Activated CD8-positive, alpha-beta T cell treated with anti-CD3 and anti-CD28 coated beads for 36 hours (primary cell): ENCODE data around the gene ZNF335. TPM values are rescaled to one million over a fixed set of nuclear protein-coding genes. Genes with fewer than 3 reads are reported as not detected.
"Not testable (repeated sequence)": the region's sequence is repeated elsewhere in the genome, so short reads cannot be mapped to it uniquely, and the experiment has no call there.

ENCODE experiments used
- ATAC-seq: fragments of 200-7000 bp; cut with Tn5 transposase; one replicate; pipeline ENCODE4 v1.10.0; 2021; ENCODE audit warnings: mild to moderate bottlenecking, moderate library complexity
- CTCF ChIA-PET: fragments of 350-600 bp; sonication (Branson Sonifier 250); formaldehyde crosslinking; loops from one replicate; lab custom pipeline; 2021; ENCODE audit warnings: antibody characterized with exemption; lab: Charles Lee
- POLR2A ChIA-PET: fragments of 350-600 bp; sonication (Branson Sonifier 250); formaldehyde crosslinking; loops from one replicate; lab custom pipeline; 2021; ENCODE audit warnings: antibody characterized with exemption; lab: Charles Lee
- DNase-seq: peaks from one replicate; pipeline ENCODE4 v3.0.0-alpha.2; 2020
- H3K27ac Mint-ChIP-seq: one replicate; pipeline ENCODE4 v1.8.0; 2021; ENCODE audit warnings: mild to moderate bottlenecking, mixed read lengths
- H3K27me3 Mint-ChIP-seq: one replicate; pipeline ENCODE4 v1.8.0; 2021; ENCODE audit warnings: mixed read lengths
- H3K36me3 Mint-ChIP-seq: one replicate; pipeline ENCODE4 v1.8.0; 2021; ENCODE audit warnings: low read depth, mixed read lengths
- H3K4me1 Mint-ChIP-seq: one replicate; pipeline ENCODE4 v1.8.0; 2021; ENCODE audit warnings: low read depth, mixed read lengths
- H3K4me3 Mint-ChIP-seq: one replicate; pipeline ENCODE4 v1.8.0; 2021; ENCODE audit warnings: mild to moderate bottlenecking, moderate library complexity, mixed read lengths
- H3K9me3 Mint-ChIP-seq: one replicate; pipeline ENCODE4 v1.8.0; 2021; ENCODE audit warnings: mixed read lengths
- intact Hi-C: fragments of 100-400 bp; cut with micrococcal nuclease; formaldehyde crosslinking; loops from one replicate; pipeline ENCODE4 v1.10.0; 2022
- total RNA-seq, 2 experiments: library from RNA; stranded (reverse); gene quantifications; one replicate each; pipeline ENCODE4 v1.2.3, GENCODE V29; 2021
- TF ChIP-seq, protein P1 (sequence below): fragments of 200-600 bp; IDR thresholded peaks from one replicate; pipeline ENCODE4 v1.8.0; 2022; ENCODE audit warnings: antibody characterized with exemption, mild to moderate bottlenecking

ZNF335 gene
- total RNA-seq, 2 experiments from 2014 or later = 27.0 to 28.8 TPM

DNA sequence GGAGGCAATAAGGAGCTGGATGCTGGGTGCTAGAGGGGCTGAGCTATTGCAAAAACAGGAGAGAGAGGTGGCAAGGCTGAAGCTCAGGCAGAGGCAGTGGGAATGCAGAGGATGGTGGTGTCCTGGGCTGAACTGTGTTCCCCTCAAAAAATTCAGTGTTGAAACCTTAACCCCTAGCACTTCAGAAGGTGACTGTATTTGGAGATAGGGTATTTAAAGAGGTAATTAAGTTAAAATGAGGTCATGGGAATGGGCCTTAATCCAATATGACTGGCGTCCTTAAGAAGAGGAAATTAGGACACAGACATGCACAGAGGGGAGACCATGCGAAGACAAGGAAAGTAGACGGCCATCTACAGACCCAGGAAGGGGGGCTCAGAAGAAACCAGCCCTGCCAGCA is 25.2 kb upstream of the ZNF335 start:
- CTCF ChIA-PET = interaction anchor here (0.9 to 6.3 kb wide), 3 partner anchors 10 to 16 kb away, joined by 3 to 71 read pairs (median 33); no protein-coding TSS in a partner anchor
- POLR2A ChIA-PET = no interaction called here
- H3K36me3 Mint-ChIP-seq = no peaks in the 10 kb centered on the region

DNA sequence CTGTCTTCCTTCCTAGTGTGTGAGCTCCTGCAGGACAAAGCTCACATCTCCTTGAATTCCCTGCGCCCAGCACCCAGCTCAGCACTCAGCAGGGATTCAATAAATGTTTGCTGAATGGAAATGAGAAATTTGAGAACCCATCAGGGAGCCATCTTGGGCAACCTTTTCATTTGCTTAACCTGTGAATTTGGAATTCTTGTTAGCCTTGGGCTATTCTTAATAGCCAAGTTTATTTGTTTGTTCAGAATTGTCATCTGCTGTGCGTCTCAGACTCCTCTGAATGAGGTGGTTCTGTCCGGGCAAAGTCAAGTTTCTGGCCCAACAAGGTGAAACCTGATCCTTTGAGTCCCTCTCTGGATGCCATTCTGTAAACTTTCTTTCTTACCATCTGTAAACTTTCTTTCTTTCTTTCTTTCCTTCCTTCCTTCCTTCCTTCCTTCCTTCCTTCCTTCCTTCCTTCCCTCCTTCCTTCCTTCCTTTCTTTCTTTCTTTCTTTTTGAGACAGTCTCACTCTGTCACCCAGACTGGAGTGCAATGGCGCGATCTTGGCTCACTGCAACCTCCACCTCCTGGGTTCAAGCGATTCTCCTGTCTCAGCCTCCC is 23.6 kb upstream of the ZNF335 start:
- ChIA-PET POLR2A (interaction anchor here (0.6 kb wide), 1 partner anchor 26 kb away, joined by 5 read pairs; no protein-coding TSS in a partner anchor), CTCF (interaction anchor here (0.9 to 2.3 kb wide), 3 partner anchors 9 to 25 kb away, joined by 3 to 14 read pairs (median 7); no protein-coding TSS in a partner anchor)
- H3K4me3 Mint-ChIP-seq, H3K36me3 Mint-ChIP-seq, ATAC-seq, H3K27ac Mint-ChIP-seq, DNase-seq, H3K9me3 Mint-ChIP-seq, intact Hi-C loops: not testable (repeated sequence)
- Mint-ChIP-seq H3K4me1 (peaks cover 40% of the 10 kb centered on the region), H3K27me3 (peaks cover 10% of the 10 kb centered on the region)

More for the DNA sequence above, 25.2 kb upstream of the ZNF335 start:
- Mint-ChIP-seq H3K4me1 (peaks cover 50% of the 10 kb centered on the region), H3K27ac (no peak overlapping the region), H3K27me3 (peaks cover 10% of the 10 kb centered on the region), H3K9me3 (no peaks in the 10 kb centered on the region), H3K4me3 (no peak overlapping the region)
- ATAC-seq (no peak), DNase-seq (no peak)
- intact Hi-C loops = no loop called here
- TF ChIP-seq, protein P1, sequence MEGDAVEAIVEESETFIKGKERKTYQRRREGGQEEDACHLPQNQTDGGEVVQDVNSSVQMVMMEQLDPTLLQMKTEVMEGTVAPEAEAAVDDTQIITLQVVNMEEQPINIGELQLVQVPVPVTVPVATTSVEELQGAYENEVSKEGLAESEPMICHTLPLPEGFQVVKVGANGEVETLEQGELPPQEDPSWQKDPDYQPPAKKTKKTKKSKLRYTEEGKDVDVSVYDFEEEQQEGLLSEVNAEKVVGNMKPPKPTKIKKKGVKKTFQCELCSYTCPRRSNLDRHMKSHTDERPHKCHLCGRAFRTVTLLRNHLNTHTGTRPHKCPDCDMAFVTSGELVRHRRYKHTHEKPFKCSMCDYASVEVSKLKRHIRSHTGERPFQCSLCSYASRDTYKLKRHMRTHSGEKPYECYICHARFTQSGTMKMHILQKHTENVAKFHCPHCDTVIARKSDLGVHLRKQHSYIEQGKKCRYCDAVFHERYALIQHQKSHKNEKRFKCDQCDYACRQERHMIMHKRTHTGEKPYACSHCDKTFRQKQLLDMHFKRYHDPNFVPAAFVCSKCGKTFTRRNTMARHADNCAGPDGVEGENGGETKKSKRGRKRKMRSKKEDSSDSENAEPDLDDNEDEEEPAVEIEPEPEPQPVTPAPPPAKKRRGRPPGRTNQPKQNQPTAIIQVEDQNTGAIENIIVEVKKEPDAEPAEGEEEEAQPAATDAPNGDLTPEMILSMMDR = no peak

DNA sequence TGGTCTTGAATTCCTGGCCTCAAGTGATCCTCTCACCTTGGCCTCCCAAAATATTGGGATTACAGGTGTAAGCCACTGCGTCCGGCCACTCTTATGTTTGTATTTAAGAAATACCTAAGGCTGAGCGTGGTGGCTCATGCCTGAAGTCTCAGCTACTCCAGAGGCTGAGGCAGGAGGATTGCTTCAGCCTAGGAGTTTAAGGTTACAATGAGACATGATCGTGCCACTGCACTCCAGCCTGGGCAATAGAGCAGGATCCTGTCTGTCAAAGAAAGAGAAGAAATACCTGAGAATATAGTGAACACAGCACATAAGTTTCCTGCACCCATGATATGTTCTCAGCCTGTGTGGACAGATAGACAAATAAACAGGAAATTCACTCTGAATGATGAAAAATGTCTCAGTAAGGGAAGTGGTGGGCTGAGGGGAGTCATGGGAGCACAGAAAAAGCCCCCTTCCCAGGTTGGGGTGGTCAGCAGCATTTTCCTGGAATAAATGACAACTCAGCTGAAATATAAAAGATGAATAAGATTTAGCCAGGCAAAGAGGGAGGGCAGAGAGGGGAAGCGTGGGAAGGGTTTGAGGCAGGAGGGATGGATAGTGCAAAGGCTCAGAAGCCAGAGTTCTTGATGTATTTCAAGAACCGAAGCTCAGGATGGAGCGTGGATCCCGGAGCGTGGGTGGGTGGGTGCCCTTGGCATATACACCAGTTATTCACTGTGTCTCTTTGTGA is 22.9 kb upstream of the ZNF335 start:
- no peak for ATAC-seq
- Mint-ChIP-seq H3K4me1 (peaks cover 33% of the 10 kb centered on the region), H3K27me3 (peaks cover 12% of the 10 kb centered on the region), H3K27ac (peak overlapping the region; percentile 6), H3K36me3 (no peaks in the 10 kb centered on the region), H3K4me3 (no peak overlapping the region), H3K9me3 (no peaks in the 10 kb centered on the region)
- intact Hi-C loops = no loop called here
- TF ChIP-seq, protein P1 = no peak
- CTCF ChIA-PET = interaction anchor here (0.9 to 2.3 kb wide), 3 partner anchors 9 to 24 kb away, joined by 3 to 14 read pairs (median 7); no protein-coding TSS in a partner anchor
- DNase-seq = no peak
- POLR2A ChIA-PET = no interaction called here

DNA sequence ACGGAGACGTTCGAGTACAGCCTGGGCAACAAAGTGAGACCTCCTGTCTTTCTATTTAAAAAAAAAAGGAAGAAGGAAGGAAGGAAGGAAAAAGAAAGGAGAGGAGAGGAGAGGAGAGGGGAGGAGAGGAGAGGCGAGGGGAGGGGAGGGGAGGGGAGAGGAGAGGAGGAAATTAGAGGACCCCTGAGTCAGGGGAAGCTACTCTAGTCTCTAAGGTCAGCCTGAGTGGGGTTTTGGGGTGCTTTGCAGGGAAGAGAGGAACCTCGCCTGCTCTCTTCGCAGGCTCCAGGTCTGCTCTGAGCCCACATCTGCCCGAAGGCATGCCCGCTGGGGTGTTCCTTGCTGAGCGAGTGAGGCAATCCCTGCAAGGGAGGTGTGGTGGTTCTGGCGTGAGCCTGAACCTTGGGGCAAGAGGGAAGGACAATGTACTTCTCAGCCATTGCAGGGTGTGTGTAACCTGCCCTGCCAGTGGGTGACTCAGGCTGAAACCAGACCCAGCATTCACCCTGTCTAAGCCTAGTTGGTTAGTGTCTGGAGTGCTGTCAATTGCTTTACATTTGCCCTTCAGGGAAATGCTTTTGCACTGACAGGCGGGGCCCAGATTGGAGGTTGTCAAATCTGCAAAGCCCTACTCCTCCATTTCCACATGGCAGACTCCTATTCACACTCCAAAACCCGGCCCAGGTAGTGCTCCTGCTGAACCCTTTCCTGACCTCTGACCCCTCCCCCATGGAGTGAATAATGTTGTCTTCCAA is 21.4 kb upstream of the ZNF335 start:
- CTCF ChIA-PET = interaction anchor here (1.0 to 2.3 kb wide), 2 partner anchors 20 to 21 kb away, joined by 3 to 7 read pairs; no protein-coding TSS in a partner anchor
- peaks cover 17% of the 10 kb centered on the region for H3K4me1 Mint-ChIP-seq
- H3K27me3 Mint-ChIP-seq = peaks cover 15% of the 10 kb centered on the region
- peak; percentile 79 for ATAC-seq
- intact Hi-C loops = no loop called here
- TF ChIP-seq, protein P1 = no peak
- no peaks in the 10 kb centered on the region for H3K9me3 Mint-ChIP-seq
- no peak overlapping the region for H3K4me3 Mint-ChIP-seq
- DNase-seq = peak; percentile 38
- H3K36me3 Mint-ChIP-seq = no peaks in the 10 kb centered on the region
- POLR2A ChIA-PET = no interaction called here
- no peak overlapping the region for H3K27ac Mint-ChIP-seq

DNA sequence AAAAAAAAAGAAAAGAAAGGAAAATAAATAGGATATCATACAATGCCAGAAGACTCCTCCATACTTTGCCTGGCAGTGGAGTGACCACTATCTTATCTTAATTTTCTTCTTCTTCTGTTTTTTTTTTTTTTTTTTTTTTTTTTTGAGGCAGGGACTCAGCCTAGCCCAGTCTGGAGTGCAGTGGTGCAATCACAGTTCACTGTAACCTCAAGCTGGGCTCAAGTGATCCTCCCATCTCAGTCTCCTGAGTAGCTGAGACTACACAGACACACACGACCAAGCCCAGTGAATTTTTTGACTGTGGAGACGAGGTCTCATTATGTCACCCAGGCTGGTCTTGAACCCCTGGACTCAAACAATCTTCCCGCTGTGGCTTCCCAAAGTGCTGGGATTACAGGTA is 19.6 kb upstream of the ZNF335 start:
- Mint-ChIP-seq H3K4me1 (peaks cover 8% of the 10 kb centered on the region), H3K27me3 (peaks cover 16% of the 10 kb centered on the region), H3K9me3 (no peaks in the 10 kb centered on the region), H3K36me3 (no peaks in the 10 kb centered on the region), H3K27ac (no peak overlapping the region), H3K4me3 (no peak overlapping the region)
- CTCF ChIA-PET = interaction anchor here (5.4 kb wide), 1 partner anchor 22 kb away, joined by 82 read pairs; no protein-coding TSS in a partner anchor
- POLR2A ChIA-PET = no interaction called here
- ATAC-seq = no peak
- no peak for DNase-seq
- intact Hi-C loops = no loop called here
- TF ChIP-seq, protein P1 = no peak

DNA sequence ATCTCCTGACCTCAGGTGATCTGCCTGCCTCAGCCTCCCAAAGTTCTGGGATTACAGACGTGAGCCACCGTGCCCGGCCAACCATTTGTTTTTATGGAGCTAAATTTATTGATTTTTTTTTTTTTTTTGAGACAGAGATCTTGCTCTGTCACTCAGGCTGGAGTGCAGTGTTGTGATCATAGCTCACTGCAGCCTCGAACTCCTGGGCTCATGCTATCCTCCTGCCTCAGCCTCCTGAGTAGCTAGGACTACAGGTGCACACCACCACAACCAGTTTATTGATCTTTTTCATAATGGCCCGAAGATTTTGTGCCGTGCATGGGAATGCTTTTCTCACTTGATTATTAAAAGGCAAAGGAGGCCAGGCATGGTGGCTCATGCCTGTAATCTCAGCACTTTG is 16.8 kb upstream of the ZNF335 start:
- H3K4me1 Mint-ChIP-seq, H3K27ac Mint-ChIP-seq, H3K9me3 Mint-ChIP-seq, POLR2A ChIA-PET, H3K4me3 Mint-ChIP-seq, DNase-seq, H3K36me3 Mint-ChIP-seq, intact Hi-C loops, ATAC-seq: not testable (repeated sequence)
- H3K27me3 Mint-ChIP-seq = peaks cover 12% of the 10 kb centered on the region
- CTCF ChIA-PET = interaction anchor here (1.6 to 5.4 kb wide), 5 partner anchors 15 to 34 kb away, joined by 3 to 82 read pairs (median 9); no protein-coding TSS in a partner anchor
